Breast epithelium (tissue), 4 donors: ENCODE data around the gene CYP4F2. TPM values are rescaled to one million over a fixed set of nuclear protein-coding genes. Genes with fewer than 3 reads are reported as not detected.
"Not testable (repeated sequence)": the region's sequence is repeated elsewhere in the genome, so short reads cannot be mapped to it uniquely, and the experiment has no call there.

Experiments used
- DNase-seq, 2 donors: peaks; one replicate each; pipeline ENCODE4 v3.0.0-alpha.2; 2019; ENCODE audit warnings: low spot score in 2 of 2
- H3K27ac ChIP-seq, 2 donors: fragments of 200-600 bp; sonication (generic) in 1 of 2; one replicate each; pipeline ENCODE4 v1.5.1; 2016 to 2019; ENCODE audit warnings: mild to moderate bottlenecking in 1 of 2
- H3K27me3 ChIP-seq, 2 donors: fragments of 200-600 bp; sonication (generic) in 1 of 2; one replicate each; pipeline versions ENCODE4 v1.5.1 to v1.6.0; 2017 to 2019; ENCODE audit warnings: control low read depth in 1 of 2, mild to moderate bottlenecking in 1 of 2
- H3K36me3 ChIP-seq: fragments of 200-600 bp; one replicate; pipeline ENCODE4 v1.5.1; 2019
- H3K4me1 ChIP-seq, 2 donors: fragments of 200-600 bp; sonication (generic); one replicate each; pipeline ENCODE4 v1.5.1; 2016 to 2019; ENCODE audit warnings: control low read depth in 1 of 2
- H3K4me3 ChIP-seq, 3 donors: fragments of 200-600 bp; sonication (generic); 1 replicate in 2 of 3; 2 replicates in 1 of 3; pipeline ENCODE4 v1.5.1; 2016 to 2019; ENCODE audit warnings: mild to moderate bottlenecking in 3 of 3, moderate library complexity in 2 of 3
- H3K9me3 ChIP-seq, 2 donors: fragments of 200-600 bp; sonication (generic) in 1 of 2; one replicate each; pipeline ENCODE4 v1.5.1; 2016 to 2019; ENCODE audit warnings: control low read depth in 1 of 2
- CTCF ChIP-seq, 3 donors: fragments of 450-650 bp; IDR thresholded peaks; one replicate each; pipeline ENCODE4 v1.5.1; 2016 to 2017; ENCODE audit warnings: antibody characterized with exemption in 3 of 3, mild to moderate bottlenecking in 3 of 3, moderate library complexity in 3 of 3
- POLR2A ChIP-seq: fragments of 450-650 bp; IDR thresholded peaks from one replicate; pipeline ENCODE4 v1.6.1; 2016; ENCODE audit warnings: antibody characterized with exemption, mild to moderate bottlenecking, moderate library complexity
- POLR2AphosphoS5 ChIP-seq, 3 donors: sonication (generic); formaldehyde crosslinking; IDR thresholded peaks; one replicate each; pipeline ENCODE4 v1.6.1; 2017; ENCODE audit warnings: antibody characterized with exemption in 3 of 3
- intact Hi-C: fragments of 100-400 bp; cut with DNase I; formaldehyde crosslinking; loops from one replicate; pipeline ENCODE4 v1.15.1; 2023; ENCODE audit warnings: low total_unique reads
- total RNA-seq, 3 donors: library from RNA; depleted of rRNA; stranded (reverse); fragments of >200 nt; gene quantifications; one replicate each; pipeline ENCODE4 v1.1.0, GENCODE V29; 2016

The CYP4F2 gene
- total RNA-seq, 3 donors from 2014 or later = under 0.01 TPM; not detected in 2

GRCh38 chr19:15831626-15832025 lies 66.2 kb downstream of the CYP4F2 start:
- DNase-seq = no peak
- Histone ChIP-seq H3K36me3 (no peaks in the 10 kb centered on the region), H3K4me3 (no peak overlapping the region), H3K9me3 (no peaks in the 10 kb centered on the region), H3K27ac (no peak overlapping the region), H3K4me1 (no peaks in the 10 kb centered on the region), H3K27me3 (no peaks in the 10 kb centered on the region)
- TF ChIP-seq POLR2A (no peak), POLR2AphosphoS5 (IDR thresholded peaks at IDR 0.05) (no peak)
- intact Hi-C loops = loop anchor here (5.0 kb wide), 1 partner anchor 141 kb away; no protein-coding TSS in a partner anchor

GRCh38 chr19:15829786-15830185 lies 68.1 kb downstream of the CYP4F2 start:
- intact Hi-C loops = loop anchor here (5.0 kb wide), 1 partner anchor 143 kb away; no protein-coding TSS in a partner anchor
- no peak for DNase-seq

GRCh38 chr19:15829306-15829698 lies 68.6 kb downstream of the CYP4F2 start:
- H3K9me3 ChIP-seq = no peaks in the 10 kb centered on the region
- DNase-seq = no peak
- H3K27me3 ChIP-seq = no peaks in the 10 kb centered on the region
- no peaks in the 10 kb centered on the region for H3K36me3 ChIP-seq
- intact Hi-C loops = no loop called here
- H3K4me3 ChIP-seq = no peak overlapping the region
- peak overlapping the region in 1 of 2 donors; percentile 74 for H3K27ac ChIP-seq
- H3K4me1 ChIP-seq = no peaks in the 10 kb centered on the region
- TF ChIP-seq CTCF (IDR thresholded peaks at IDR 0.05) = no peak
- TF ChIP-seq POLR2AphosphoS5 (IDR thresholded peaks at IDR 0.05) = no peak
- TF ChIP-seq POLR2A = no peak

More at GRCh38 chr19:15829786-15830185, 68.1 kb downstream of the CYP4F2 start:
- Histone ChIP-seq H3K27me3 (no peaks in the 10 kb centered on the region), H3K4me1 (no peaks in the 10 kb centered on the region), H3K4me3 (no peak overlapping the region), H3K27ac (no peak overlapping the region), H3K9me3 (no peaks in the 10 kb centered on the region), H3K36me3 (no peaks in the 10 kb centered on the region)
- TF ChIP-seq POLR2AphosphoS5 (IDR thresholded peaks at IDR 0.05) = no peak
- no peak for TF ChIP-seq CTCF (IDR thresholded peaks at IDR 0.05)
- TF ChIP-seq POLR2A = no peak

- intact Hi-C loops, H3K27me3 ChIP-seq: not testable (repeated sequence)
- DNase-seq = peak in 1 of 2 donors; percentile 50
Measured at GRCh38 chr19:15828611-15829305, 69.1 kb downstream of the CYP4F2 start.

GRCh38 chr19:15828121-15828610 lies 69.7 kb downstream of the CYP4F2 start:
- no peaks in the 10 kb centered on the region for H3K9me3 ChIP-seq
- no peaks in the 10 kb centered on the region for H3K4me1 ChIP-seq
- no peak overlapping the region for H3K4me3 ChIP-seq
- no peak for DNase-seq
- H3K36me3 ChIP-seq = no peaks in the 10 kb centered on the region
- peak overlapping the region in 1 of 2 donors; percentile 74 for H3K27ac ChIP-seq
- TF ChIP-seq POLR2AphosphoS5 (IDR thresholded peaks at IDR 0.05) = no peak
- no peak for TF ChIP-seq POLR2A
- no peak for TF ChIP-seq CTCF (IDR thresholded peaks at IDR 0.05)
- H3K27me3 ChIP-seq = no peaks in the 10 kb centered on the region
- intact Hi-C loops = no loop called here

More at GRCh38 chr19:15828611-15829305, 69.1 kb downstream of the CYP4F2 start:
- H3K27ac ChIP-seq = peak overlapping the region in 1 of 2 donors; percentile 74
- not testable (repeated sequence) for H3K36me3 ChIP-seq, H3K4me1 ChIP-seq, H3K9me3 ChIP-seq, H3K4me3 ChIP-seq

Other genes with a start within 250 kb of the CYP4F2 start
- 1 to 10 TPM; 3.5 to 8.8 (median 5.6) TPM for gene CYP4F12, start 225.0 kb downstream of the CYP4F2 start, total RNA-seq
- gene OR10H2, start 170.1 kb downstream of the CYP4F2 start, total RNA-seq = not detected
- gene OR10H3, start 160.1 kb downstream of the CYP4F2 start, total RNA-seq = not detected
- gene OR10H5, start 110.4 kb downstream of the CYP4F2 start, total RNA-seq = not detected
- not detected for gene OR10H1, start 82.4 kb downstream of the CYP4F2 start, total RNA-seq
- gene CYP4F11, start 36.5 kb upstream of the CYP4F2 start, total RNA-seq = 1 to 10 TPM in 2 of 3 donors, under 1 TPM in 1; 0.16 to 8.8 (median 3.1) TPM
- gene OR10H4, start 50.9 kb upstream of the CYP4F2 start, total RNA-seq = not detected
- gene TPM4, start 178.4 kb upstream of the CYP4F2 start, total RNA-seq = 100 to 1,000 TPM; 257 to 652 (median 430) TPM
- gene RAB8A, start 213.8 kb upstream of the CYP4F2 start, total RNA-seq = 10 to 100 TPM; 34.7 to 40.6 (median 38.8) TPM
- gene HSH2D, start 245.6 kb upstream of the CYP4F2 start, total RNA-seq = 1 to 10 TPM in 2 of 3 donors, under 1 TPM in 1; 0.16 to 5.7 (median 5.6) TPM